ENCODE measurements around the gene ROR1. TPM values are rescaled to one million over a fixed set of nuclear protein-coding genes. Genes with fewer than 3 reads are reported as not detected.

ROR1 gene
- total RNA-seq, 1 experiment from 2014 or later = 2.7 TPM

DNA sequence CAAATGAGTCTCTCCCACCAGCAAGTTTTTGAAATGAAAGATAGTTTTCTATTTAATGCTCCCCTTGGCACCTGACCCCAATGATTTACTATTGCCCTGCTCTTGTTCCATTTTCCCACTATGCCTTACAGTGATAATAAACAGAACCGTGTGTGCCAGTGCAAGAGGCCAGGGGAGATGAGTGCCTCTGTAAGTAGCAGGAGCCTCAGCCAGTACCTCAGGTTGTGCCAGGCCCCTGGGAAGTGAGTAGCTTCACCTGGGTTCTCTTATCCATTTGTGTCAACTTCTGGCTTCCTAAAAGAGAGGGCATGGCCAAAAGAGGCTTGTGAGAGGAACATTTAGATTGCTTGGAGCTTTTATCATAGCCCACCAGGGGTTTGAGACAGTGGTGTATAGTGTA, 3.4 kb upstream of the ROR1 start:
- no peak overlapping the region for H3K4me2 ChIP-seq (ENCODE audit: low read length)
- RAD21 ChIA-PET (ENCODE audit: low non-redundant PET in 1 of 2, low total read pairs in 2 of 2, uncharacterized antibody in 2 of 2, unreplicated experiment in 2 of 2) = no interaction called here
- H3K79me2 ChIP-seq (ENCODE audit: insufficient read depth, low read length) = no peaks in the 10 kb centered on the region
- no peaks in the 10 kb centered on the region for H4K20me1 ChIP-seq (ENCODE audit: insufficient read depth)
- H3K27ac ChIP-seq (ENCODE audit: low read depth, low read length) = no peak overlapping the region
- H3K9me3 ChIP-seq (ENCODE audit: control insufficient read depth in 1 of 2, insufficient read depth in 1 of 2, low read depth in 1 of 2, low read length in 2 of 2) = no peaks in the 10 kb centered on the region
- intact Hi-C loops (cut with micrococcal nuclease) = loop anchor here (5.0 to 10.0 kb wide), 3 partner anchors 144 to 367 kb away; no protein-coding TSS in a partner anchor
- ATAC-seq (no peak), DNase-seq (ENCODE audit: low read depth, low spot score) (no peak)
- CTCF ChIA-PET = no interaction called here
- H3K4me3 ChIP-seq (replicated peaks in 1 of 2; ENCODE audit: low read depth in 1 of 2, low read length in 2 of 2) = no peak overlapping the region
- no TSS peak for BruUV-seq (replicated peaks)
- H3K4me1 ChIP-seq (ENCODE audit: control insufficient read depth in 1 of 2, insufficient read depth in 2 of 2, low read length in 2 of 2) = peaks cover 9 to 24% of the 10 kb centered on the region in 2 experiments; a peak in 3 of 4 replicates
- no peaks in the 10 kb centered on the region for H3K9me2 ChIP-seq (ENCODE audit: insufficient read depth)
- no peak overlapping the region for H2AFZ ChIP-seq (ENCODE audit: low read depth, low read length, poor library complexity, severe bottlenecking)
- no peaks in the 10 kb centered on the region for H3K36me3 ChIP-seq (ENCODE audit: control insufficient read depth in 1 of 2, insufficient read depth in 2 of 2, low read length in 2 of 2)
- POLR2A ChIA-PET = no interaction called here
- H3K9ac ChIP-seq (ENCODE audit: low read length) = no peak overlapping the region
- TF ChIP-seq SRF (IDR thresholded peaks at IDR 0.05; ENCODE audit: low read depth) (no peak), EGR1 (IDR thresholded peaks at IDR 0.05; ENCODE audit: low read depth) (no peak), ELF1 (IDR thresholded peaks at IDR 0.05; ENCODE audit: borderline replicate concordance, low read depth) (no peak), POLR2AphosphoS5 (IDR thresholded peaks at IDR 0.05; ENCODE audit: low read depth, low read length) (no peak), EZH2phosphoT487 (IDR thresholded peaks at IDR 0.05; ENCODE audit: borderline replicate concordance) (no peak)
- H3K27me3 ChIP-seq (ENCODE audit: insufficient read depth, low read length) = no peaks in the 10 kb centered on the region

DNA sequence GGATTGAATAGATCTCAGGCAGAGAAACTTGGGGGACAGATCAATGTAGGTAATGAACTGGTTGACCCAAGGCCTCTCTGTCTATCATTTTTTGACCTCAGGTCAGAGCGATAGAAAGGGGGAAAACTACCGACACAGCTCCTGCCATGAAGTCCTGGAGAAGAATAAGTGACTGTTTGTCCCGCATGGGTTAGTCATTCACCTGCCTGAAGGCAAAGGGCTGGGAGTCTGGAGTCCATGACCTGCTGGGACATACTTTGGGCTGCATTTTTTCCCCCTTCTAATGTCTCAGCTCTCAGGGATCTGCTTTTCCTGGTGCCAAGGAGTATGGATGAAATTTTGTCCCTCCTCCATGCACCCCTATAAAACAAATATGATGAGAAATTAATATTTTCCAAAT, 1.6 kb upstream of the ROR1 start:
- peaks cover 11 to 24% of the 10 kb centered on the region in 2 experiments; a peak in 3 of 4 replicates for H3K4me1 ChIP-seq (ENCODE audit: control insufficient read depth in 1 of 2, insufficient read depth in 2 of 2, low read length in 2 of 2)
- no peak for ATAC-seq
- no TSS peak for BruUV-seq (replicated peaks)
- H3K79me2 ChIP-seq (ENCODE audit: insufficient read depth, low read length) = no peaks in the 10 kb centered on the region
- no peaks in the 10 kb centered on the region for H4K20me1 ChIP-seq (ENCODE audit: insufficient read depth)
- no peaks in the 10 kb centered on the region for H3K27me3 ChIP-seq (ENCODE audit: insufficient read depth, low read length)
- intact Hi-C loops (cut with micrococcal nuclease) = loop anchor here (5.0 to 10.0 kb wide), 3 partner anchors 143 to 365 kb away; no protein-coding TSS in a partner anchor
- no peaks in the 10 kb centered on the region for H3K9me2 ChIP-seq (ENCODE audit: insufficient read depth)
- POLR2A ChIA-PET = no interaction called here
- no peak overlapping the region for H2AFZ ChIP-seq (ENCODE audit: low read depth, low read length, poor library complexity, severe bottlenecking)
- no peak for DNase-seq (ENCODE audit: low read depth, low spot score)
- no peak overlapping the region for H3K27ac ChIP-seq (ENCODE audit: low read depth, low read length)
- H3K9ac ChIP-seq (ENCODE audit: low read length) = no peak overlapping the region
- H3K4me2 ChIP-seq (ENCODE audit: low read length) = no peak overlapping the region
- CTCF ChIA-PET = interaction anchor here (1.0 to 1.9 kb wide), 2 partner anchors 40 to 98 kb away, joined by 3 to 4 read pairs; no protein-coding TSS in a partner anchor
- RAD21 ChIA-PET (ENCODE audit: low non-redundant PET in 1 of 2, low total read pairs in 2 of 2, uncharacterized antibody in 2 of 2, unreplicated experiment in 2 of 2) = no interaction called here
- H3K36me3 ChIP-seq (ENCODE audit: control insufficient read depth in 1 of 2, insufficient read depth in 2 of 2, low read length in 2 of 2) = no peaks in the 10 kb centered on the region
- no peak overlapping the region for H3K4me3 ChIP-seq (replicated peaks in 1 of 2; ENCODE audit: low read depth in 1 of 2, low read length in 2 of 2)
- H3K9me3 ChIP-seq (ENCODE audit: control insufficient read depth in 1 of 2, insufficient read depth in 1 of 2, low read depth in 1 of 2, low read length in 2 of 2) = no peaks in the 10 kb centered on the region
- no peak for TF ChIP-seq YY1 (IDR thresholded peaks at IDR 0.05; ENCODE audit: extremely low read depth, insufficient replicate concordance, low read depth, low read length)
- TF ChIP-seq, protein P1, sequence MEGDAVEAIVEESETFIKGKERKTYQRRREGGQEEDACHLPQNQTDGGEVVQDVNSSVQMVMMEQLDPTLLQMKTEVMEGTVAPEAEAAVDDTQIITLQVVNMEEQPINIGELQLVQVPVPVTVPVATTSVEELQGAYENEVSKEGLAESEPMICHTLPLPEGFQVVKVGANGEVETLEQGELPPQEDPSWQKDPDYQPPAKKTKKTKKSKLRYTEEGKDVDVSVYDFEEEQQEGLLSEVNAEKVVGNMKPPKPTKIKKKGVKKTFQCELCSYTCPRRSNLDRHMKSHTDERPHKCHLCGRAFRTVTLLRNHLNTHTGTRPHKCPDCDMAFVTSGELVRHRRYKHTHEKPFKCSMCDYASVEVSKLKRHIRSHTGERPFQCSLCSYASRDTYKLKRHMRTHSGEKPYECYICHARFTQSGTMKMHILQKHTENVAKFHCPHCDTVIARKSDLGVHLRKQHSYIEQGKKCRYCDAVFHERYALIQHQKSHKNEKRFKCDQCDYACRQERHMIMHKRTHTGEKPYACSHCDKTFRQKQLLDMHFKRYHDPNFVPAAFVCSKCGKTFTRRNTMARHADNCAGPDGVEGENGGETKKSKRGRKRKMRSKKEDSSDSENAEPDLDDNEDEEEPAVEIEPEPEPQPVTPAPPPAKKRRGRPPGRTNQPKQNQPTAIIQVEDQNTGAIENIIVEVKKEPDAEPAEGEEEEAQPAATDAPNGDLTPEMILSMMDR (IDR thresholded peaks at IDR 0.05 in 2 of 3, conservative IDR thresholded peaks at IDR 0.05 in 1 of 3; ENCODE audit: borderline replicate concordance in 1 of 3, insufficient read depth in 1 of 3, low read depth in 2 of 3, low read length in 2 of 3) = no peak
- no peak for TF ChIP-seq EZH2phosphoT487 (IDR thresholded peaks at IDR 0.05; ENCODE audit: borderline replicate concordance)
- TF ChIP-seq, protein P2, sequence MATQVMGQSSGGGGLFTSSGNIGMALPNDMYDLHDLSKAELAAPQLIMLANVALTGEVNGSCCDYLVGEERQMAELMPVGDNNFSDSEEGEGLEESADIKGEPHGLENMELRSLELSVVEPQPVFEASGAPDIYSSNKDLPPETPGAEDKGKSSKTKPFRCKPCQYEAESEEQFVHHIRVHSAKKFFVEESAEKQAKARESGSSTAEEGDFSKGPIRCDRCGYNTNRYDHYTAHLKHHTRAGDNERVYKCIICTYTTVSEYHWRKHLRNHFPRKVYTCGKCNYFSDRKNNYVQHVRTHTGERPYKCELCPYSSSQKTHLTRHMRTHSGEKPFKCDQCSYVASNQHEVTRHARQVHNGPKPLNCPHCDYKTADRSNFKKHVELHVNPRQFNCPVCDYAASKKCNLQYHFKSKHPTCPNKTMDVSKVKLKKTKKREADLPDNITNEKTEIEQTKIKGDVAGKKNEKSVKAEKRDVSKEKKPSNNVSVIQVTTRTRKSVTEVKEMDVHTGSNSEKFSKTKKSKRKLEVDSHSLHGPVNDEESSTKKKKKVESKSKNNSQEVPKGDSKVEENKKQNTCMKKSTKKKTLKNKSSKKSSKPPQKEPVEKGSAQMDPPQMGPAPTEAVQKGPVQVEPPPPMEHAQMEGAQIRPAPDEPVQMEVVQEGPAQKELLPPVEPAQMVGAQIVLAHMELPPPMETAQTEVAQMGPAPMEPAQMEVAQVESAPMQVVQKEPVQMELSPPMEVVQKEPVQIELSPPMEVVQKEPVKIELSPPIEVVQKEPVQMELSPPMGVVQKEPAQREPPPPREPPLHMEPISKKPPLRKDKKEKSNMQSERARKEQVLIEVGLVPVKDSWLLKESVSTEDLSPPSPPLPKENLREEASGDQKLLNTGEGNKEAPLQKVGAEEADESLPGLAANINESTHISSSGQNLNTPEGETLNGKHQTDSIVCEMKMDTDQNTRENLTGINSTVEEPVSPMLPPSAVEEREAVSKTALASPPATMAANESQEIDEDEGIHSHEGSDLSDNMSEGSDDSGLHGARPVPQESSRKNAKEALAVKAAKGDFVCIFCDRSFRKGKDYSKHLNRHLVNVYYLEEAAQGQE (IDR thresholded peaks at IDR 0.05; ENCODE audit: low read depth) = no peak
- TF ChIP-seq SIN3A (IDR thresholded peaks at IDR 0.05; ENCODE audit: low read depth) = no peak
- TF ChIP-seq FOSL1 (IDR thresholded peaks at IDR 0.05; ENCODE audit: low read depth) = no peak
- TF ChIP-seq, protein P3, sequence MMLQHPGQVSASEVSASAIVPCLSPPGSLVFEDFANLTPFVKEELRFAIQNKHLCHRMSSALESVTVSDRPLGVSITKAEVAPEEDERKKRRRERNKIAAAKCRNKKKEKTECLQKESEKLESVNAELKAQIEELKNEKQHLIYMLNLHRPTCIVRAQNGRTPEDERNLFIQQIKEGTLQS (IDR thresholded peaks at IDR 0.05) = no peak
- no peak for TF ChIP-seq ELF1 (IDR thresholded peaks at IDR 0.05; ENCODE audit: borderline replicate concordance, low read depth)
- no peak for TF ChIP-seq CEBPB (IDR thresholded peaks at IDR 0.05; ENCODE audit: low read depth)
- no peak for TF ChIP-seq ZNF274 (IDR thresholded peaks at IDR 0.05; ENCODE audit: low read depth, low read length)
- TF ChIP-seq ZFX (IDR thresholded peaks at IDR 0.05) = no peak
- no peak for TF ChIP-seq RAD21 (IDR thresholded peaks at IDR 0.05; ENCODE audit: low read depth)
- TF ChIP-seq EZH2 (IDR thresholded peaks at IDR 0.05) = no peak
- TF ChIP-seq POLR2AphosphoS5 (IDR thresholded peaks at IDR 0.05; ENCODE audit: low read depth, low read length) = no peak

All from HCT116 (cell line).